GM12892 (cell line): Measurements from ENCODE around the gene SCAMP2.

Experiments
- DNase-seq: peaks from one replicate; pipeline ENCODE4 v3.0.0; 2011; ENCODE audit not compliant: insufficient read length
- FAIRE-seq: peaks from 2 replicates; lab custom pipeline; 2011; peaks lifted over from hg19 to GRCh38; lab: Jason Lieb, UNC
- POLR2A ChIP-seq: IDR thresholded peaks from 2 replicates; pipeline ENCODE4 v1.6.1; 2011; ENCODE audit warnings: low read depth, low read length, control low read depth
- POLR2AphosphoS5 ChIP-seq: IDR thresholded peaks from 2 replicates; pipeline ENCODE4 v1.6.1; 2011; ENCODE audit warnings: low read depth, low read length, control low read depth

The SCAMP2 gene

DNA sequence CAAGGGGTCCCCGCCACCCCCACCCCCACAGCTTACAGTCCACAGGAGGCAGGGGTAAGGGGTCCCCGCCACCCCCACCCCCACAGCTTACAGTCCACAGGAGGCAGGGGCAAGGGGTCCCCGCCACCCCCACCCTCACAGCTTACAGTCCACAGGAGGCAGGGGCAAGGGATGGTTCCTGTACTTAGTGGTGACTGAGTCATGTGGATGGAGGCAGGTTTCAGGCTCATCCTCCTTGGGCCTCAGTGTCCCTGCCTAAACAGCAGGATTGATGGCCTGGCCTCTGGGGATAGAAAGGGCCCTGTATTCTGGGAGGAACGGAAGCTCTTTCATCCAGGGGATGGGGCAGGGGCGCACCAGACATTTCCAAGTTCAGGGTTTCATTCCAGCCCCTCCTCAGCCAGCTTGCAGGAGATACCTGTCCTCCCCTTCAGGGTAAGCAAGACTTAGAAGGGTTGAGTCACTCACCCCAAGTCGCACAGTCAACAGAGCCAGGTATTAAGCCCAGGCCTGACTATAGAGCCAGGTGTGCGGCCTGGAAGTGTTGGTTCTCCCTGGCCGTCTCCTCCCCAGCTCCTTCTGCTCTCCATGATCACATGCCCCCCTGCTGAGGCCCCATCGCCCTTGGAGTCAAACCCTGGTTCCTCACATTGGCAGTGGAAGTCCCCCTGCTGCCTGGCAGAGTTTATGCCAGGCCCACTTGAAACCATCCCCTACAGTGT, 78.8 kb downstream of the SCAMP2 start:
- TF ChIP-seq POLR2A: 0 out of 2 replicates have a peak, but pooled peaks have one; percentile 5
- no peak for TF ChIP-seq POLR2AphosphoS5
- FAIRE-seq: no peak

More for the DNA sequence above, 78.8 kb downstream of the SCAMP2 start:
- no peak for DNase-seq
